Nephron (organoid): ENCODE measurements around the gene PGC.
A peak's percentile ranks its signal among the peaks of the same experiment; 100 is the strongest.

Experiments
- H3K27ac Mint-ChIP-seq, 3 experiments: 2 replicates each; pipeline ENCODE4 v1.8.0; 2020; ENCODE audit warnings: mixed read lengths in 3 of 3, mild to moderate bottlenecking in 2 of 3, moderate library complexity in 1 of 3
- H3K27me3 Mint-ChIP-seq: 2 replicates; pipeline ENCODE4 v1.8.0; 2021; ENCODE audit warnings: low read depth, mild to moderate bottlenecking, moderate library complexity, mixed read lengths
- H3K36me3 Mint-ChIP-seq: 2 replicates; pipeline ENCODE4 v1.8.0; 2020; ENCODE audit warnings: low read depth, mixed read lengths
- H3K4me1 Mint-ChIP-seq: 2 replicates; pipeline ENCODE4 v1.8.0; 2020; ENCODE audit warnings: mixed read lengths
- H3K4me3 Mint-ChIP-seq, 3 experiments: 2 replicates each; pipeline ENCODE4 v1.8.0; 2020; ENCODE audit warnings: mild to moderate bottlenecking in 3 of 3, mixed read lengths in 3 of 3, moderate library complexity in 2 of 3
- H3K9me3 Mint-ChIP-seq: 2 replicates; pipeline ENCODE4 v1.8.0; 2020; ENCODE audit warnings: mixed read lengths
- TF ChIP-seq, protein P1 (sequence below), 3 experiments: fragments of 200-600 bp; sonication (generic); IDR thresholded peaks; one replicate each; pipeline ENCODE4 v1.5.0; 2021; ENCODE audit warnings: antibody characterized with exemption in 3 of 3; ENCODE audit not compliant: unreplicated experiment in 3 of 3

The PGC gene

DNA sequence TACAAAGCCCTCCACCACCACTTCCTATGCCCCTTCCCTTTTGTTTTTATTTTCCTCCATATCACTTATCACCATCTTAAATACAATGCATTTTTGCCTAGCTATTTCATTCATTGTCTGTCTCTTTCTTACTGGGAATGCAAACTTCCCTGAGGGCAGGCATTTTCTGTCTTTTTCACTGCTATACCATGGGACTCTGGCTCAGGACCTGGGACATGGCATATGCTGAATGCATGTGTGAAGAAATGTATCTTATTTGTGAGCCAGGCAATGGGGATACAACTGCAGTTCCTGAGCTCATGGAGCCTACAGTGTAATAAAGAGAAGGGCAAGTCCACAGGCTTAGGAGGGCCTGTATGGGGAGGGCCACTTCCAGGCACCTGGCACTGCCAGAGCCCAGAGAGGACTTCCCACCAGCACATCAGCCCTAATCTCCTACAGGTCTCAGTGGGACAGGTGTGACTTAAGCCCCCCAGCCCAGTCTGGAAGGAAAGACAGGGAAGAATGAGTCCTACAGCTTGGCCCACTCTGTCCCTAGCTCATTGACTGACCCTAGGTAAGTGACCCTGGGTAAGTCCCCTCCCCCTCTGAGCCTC lies 55.0 kb downstream of the PGC start:
- Mint-ChIP-seq H3K27me3 (peaks cover 21% of the 10 kb centered on the region), H3K36me3 (no peaks in the 10 kb centered on the region), H3K4me1 (no peaks in the 10 kb centered on the region), H3K9me3 (no peaks in the 10 kb centered on the region), H3K27ac (no peak overlapping the region), H3K4me3 (no peak overlapping the region)
- TF ChIP-seq, protein P1, sequence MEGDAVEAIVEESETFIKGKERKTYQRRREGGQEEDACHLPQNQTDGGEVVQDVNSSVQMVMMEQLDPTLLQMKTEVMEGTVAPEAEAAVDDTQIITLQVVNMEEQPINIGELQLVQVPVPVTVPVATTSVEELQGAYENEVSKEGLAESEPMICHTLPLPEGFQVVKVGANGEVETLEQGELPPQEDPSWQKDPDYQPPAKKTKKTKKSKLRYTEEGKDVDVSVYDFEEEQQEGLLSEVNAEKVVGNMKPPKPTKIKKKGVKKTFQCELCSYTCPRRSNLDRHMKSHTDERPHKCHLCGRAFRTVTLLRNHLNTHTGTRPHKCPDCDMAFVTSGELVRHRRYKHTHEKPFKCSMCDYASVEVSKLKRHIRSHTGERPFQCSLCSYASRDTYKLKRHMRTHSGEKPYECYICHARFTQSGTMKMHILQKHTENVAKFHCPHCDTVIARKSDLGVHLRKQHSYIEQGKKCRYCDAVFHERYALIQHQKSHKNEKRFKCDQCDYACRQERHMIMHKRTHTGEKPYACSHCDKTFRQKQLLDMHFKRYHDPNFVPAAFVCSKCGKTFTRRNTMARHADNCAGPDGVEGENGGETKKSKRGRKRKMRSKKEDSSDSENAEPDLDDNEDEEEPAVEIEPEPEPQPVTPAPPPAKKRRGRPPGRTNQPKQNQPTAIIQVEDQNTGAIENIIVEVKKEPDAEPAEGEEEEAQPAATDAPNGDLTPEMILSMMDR (IDR thresholded peaks at IDR 0.05; ENCODE audit: unreplicated experiment in 3 of 3): no peak

DNA sequence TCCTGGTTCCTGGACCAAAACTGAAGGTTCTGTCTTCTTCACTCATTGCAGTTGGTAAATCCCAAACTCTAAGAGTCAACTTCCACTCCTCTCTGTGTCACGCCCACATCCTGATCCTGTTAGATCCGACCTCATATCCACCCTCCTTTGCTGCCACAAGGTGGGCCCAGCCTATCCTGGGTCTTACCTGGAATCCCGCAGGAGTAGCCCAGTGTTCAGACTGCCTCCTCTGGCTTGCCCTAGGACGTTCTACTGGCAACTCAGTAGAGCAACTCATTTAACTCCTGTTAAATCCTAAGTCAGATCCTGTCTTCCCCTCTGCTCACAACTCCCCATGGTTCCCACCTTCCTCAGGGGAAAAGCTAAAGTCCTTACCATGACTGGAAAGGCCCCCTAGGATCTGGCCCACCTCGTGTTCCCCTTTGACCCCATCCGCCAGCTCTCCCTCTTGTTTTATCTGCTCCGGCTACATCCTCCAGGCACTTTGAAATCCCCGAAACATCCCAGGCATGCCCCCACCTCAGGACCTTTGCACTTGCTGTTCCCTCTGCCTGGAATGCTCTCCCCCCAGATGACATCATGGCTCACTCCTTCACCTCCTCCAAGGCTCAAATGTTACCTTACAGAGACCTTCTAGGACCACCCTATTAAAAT lies 55.6 kb downstream of the PGC start:
- no peaks in the 10 kb centered on the region for H3K4me1 Mint-ChIP-seq
- H3K27ac Mint-ChIP-seq: no peak overlapping the region
- H3K27me3 Mint-ChIP-seq: peaks cover 25% of the 10 kb centered on the region
- TF ChIP-seq, protein P1 (IDR thresholded peaks at IDR 0.05; ENCODE audit: unreplicated experiment in 3 of 3): no peak
- H3K36me3 Mint-ChIP-seq: no peaks in the 10 kb centered on the region
- no peak overlapping the region for H3K4me3 Mint-ChIP-seq
- no peaks in the 10 kb centered on the region for H3K9me3 Mint-ChIP-seq

DNA sequence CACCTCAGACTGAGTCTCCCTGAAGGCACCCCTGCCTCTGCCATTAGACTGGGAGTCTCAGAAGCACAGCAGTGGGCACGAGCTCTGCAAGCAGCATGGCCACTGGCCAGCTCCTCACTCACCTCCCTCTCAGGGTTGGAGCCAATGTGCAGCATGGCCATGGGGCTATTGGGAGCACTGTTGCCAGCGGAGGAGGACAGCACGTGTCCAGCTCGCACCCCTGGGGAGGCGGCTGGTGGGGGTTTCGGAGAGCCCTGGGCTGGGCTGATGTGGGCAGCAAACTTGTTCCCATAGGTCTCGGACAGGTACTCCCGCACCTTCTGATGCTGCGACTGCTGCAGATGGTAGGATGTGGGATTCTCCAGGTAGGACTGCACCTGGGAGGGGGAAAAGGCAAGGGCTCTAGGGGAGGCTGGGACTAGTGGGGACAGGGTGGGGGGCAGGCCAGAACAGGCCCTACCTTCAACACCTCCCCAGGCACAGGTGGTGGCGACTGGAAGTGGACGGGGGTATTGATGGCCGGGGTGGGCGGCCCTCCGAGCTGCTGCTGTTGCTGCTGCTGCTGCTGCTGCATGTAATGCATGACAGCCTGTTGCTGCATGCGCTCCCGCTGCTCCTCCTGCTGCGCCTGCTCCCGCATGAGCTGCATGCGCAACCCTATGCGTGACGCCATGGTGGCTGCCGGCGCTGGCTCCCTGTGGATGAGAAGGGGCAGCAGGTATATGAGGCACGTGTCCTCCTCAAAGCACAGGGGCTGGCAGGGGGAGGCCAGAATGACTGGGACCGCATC lies 56.5 kb downstream of the PGC start:
- TF ChIP-seq, protein P1 (IDR thresholded peaks at IDR 0.05; ENCODE audit: unreplicated experiment in 3 of 3): no peak

DNA sequence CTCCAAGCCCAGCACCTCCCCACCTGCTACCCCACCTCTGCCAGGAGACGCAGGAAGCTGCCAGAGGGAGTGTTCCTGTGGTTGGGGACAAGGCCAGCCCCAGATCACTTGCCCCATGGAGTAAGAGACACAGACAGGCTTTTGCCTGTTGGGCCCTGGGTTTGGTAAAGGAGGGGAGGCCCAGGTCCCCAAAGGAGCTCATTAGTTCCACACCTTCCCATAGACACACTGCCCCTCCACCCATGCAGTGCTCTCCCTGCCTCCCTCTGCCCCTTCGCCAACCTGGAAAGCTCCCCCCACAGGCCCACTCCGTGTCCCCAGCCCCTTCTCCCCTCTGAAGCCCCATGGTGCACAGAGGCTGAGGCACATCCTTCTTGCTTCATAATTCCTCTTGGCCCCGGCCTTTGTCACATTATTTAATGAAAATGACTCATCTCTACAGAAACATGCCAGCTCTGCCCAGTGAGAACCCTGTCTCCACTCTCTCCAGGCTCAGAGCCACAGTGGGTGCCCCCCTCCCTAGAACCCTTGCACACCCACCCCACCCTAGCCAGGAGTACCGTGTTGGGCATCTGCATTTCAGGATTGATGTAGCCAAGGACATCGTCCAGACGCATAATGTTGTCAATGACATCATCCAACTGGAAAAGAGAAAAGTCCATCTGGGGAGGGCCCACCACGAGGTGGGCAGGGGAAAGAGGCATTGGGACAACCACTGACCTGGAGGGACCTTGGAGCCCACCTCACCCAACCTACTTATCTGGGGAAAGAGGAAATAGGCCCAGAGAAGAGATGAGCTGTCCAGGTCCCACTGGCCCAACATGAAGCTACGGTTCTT lies 57.8 kb downstream of the PGC start:
- peaks cover 27% of the 10 kb centered on the region for H3K27me3 Mint-ChIP-seq
- no peaks in the 10 kb centered on the region for H3K4me1 Mint-ChIP-seq
- H3K4me3 Mint-ChIP-seq: no peak overlapping the region
- no peaks in the 10 kb centered on the region for H3K9me3 Mint-ChIP-seq
- TF ChIP-seq, protein P1 (IDR thresholded peaks at IDR 0.05; ENCODE audit: unreplicated experiment in 3 of 3): no peak
- H3K36me3 Mint-ChIP-seq: no peaks in the 10 kb centered on the region
- H3K27ac Mint-ChIP-seq: no peak overlapping the region

More for the DNA sequence above, 56.5 kb downstream of the PGC start:
- H3K4me1 Mint-ChIP-seq: no peaks in the 10 kb centered on the region
- H3K27ac Mint-ChIP-seq: no peak overlapping the region
- H3K36me3 Mint-ChIP-seq: no peaks in the 10 kb centered on the region
- no peaks in the 10 kb centered on the region for H3K9me3 Mint-ChIP-seq
- peaks cover 27% of the 10 kb centered on the region for H3K27me3 Mint-ChIP-seq
- no peak overlapping the region for H3K4me3 Mint-ChIP-seq

DNA sequence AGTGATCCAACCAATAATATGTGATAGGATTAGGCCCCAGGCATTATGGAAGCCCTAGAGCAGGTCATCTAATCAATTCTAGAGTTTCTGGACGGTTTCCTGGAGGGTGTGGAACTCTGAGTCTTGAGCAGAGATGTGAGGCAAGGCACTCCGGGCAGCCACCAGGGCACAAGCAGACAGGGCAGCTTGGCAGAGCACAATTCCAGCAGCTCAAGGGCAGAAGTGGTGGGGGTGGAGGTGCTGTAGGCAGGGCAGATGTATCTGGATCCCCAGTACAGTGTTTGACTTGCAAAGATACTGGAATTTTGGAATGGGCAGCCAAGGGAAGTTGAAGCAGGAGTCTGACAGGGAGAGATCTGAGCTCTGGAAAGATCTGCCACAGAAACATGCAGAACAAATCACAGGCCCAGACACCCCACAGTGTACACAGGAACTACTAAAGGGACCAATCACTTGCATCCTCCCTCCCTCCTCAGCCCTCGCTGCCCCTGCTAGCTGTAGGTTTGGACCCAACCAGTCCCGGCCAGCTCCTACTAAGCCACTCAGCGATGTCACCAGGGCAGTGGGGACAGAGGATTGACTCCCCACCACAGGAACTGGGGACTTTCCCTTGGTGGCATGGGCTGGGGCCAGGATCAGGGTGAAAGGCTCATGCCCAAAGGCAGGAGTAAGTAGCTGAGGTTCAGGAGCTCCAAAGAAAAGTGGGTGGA lies 58.8 kb downstream of the PGC start:
- no peaks in the 10 kb centered on the region for H3K36me3 Mint-ChIP-seq

More for the DNA sequence above, 58.8 kb downstream of the PGC start:
- peak overlapping the region in 1 of 3 experiments; percentile 12 for H3K27ac Mint-ChIP-seq
- peaks cover 5% of the 10 kb centered on the region for H3K4me1 Mint-ChIP-seq
- peaks cover 27% of the 10 kb centered on the region for H3K27me3 Mint-ChIP-seq
- no peaks in the 10 kb centered on the region for H3K9me3 Mint-ChIP-seq
- TF ChIP-seq, protein P1 (IDR thresholded peaks at IDR 0.05; ENCODE audit: unreplicated experiment in 3 of 3): no peak
- no peak overlapping the region for H3K4me3 Mint-ChIP-seq
